CD14-positive monocyte (primary cell): Measurements from ENCODE around the gene FAM227B. TPM values are rescaled to one million over a fixed set of nuclear protein-coding genes. Genes with fewer than 3 reads are reported as not detected.

ENCODE experiments used
- DNase-seq, 3 donors: peaks; one replicate each; pipeline ENCODE4 v3.0.0-alpha.2; 2011 to 2022
- H2AFZ ChIP-seq: 2 replicates; pipeline ENCODE4 v1.6.0; 2012; ENCODE audit warnings: mild to moderate bottlenecking, low read depth, low read length, inconsistent platforms; ENCODE audit not compliant: insufficient read depth, poor library complexity, severe bottlenecking
- H3K27ac ChIP-seq, 2 donors: 1 replicate in 1 of 2; 2 replicates in 1 of 2; pipeline ENCODE4 v1.5.1; 2012 to 2013; ENCODE audit warnings: low read length in 2 of 2, control low read depth in 1 of 2, inconsistent platforms in 1 of 2, low read depth in 1 of 2, mild to moderate bottlenecking in 1 of 2
- H3K27me3 ChIP-seq, 2 donors: one replicate each; pipeline versions ENCODE4 v1.6.0 to v1.6.1; 2011 to 2013; ENCODE audit warnings: low read length in 2 of 2; ENCODE audit not compliant: control insufficient read depth in 2 of 2, insufficient read depth in 2 of 2
- H3K36me3 ChIP-seq, 2 donors: replicated peaks in 1 of 2; 1 replicate in 1 of 2; 2 replicates in 1 of 2; pipeline versions ENCODE4 v1.5.1 to v1.6.1; 2012 to 2013; ENCODE audit warnings: low read length in 2 of 2, control low read depth in 1 of 2, inconsistent platforms in 1 of 2, mild to moderate bottlenecking in 1 of 2; ENCODE audit not compliant: insufficient read depth in 2 of 2, control insufficient read depth in 1 of 2
- H3K4me1 ChIP-seq, 2 donors: 1 replicate in 1 of 2; 2 replicates in 1 of 2; pipeline versions ENCODE4 v1.5.1 to v1.6.1; 2012 to 2013; ENCODE audit warnings: low read length in 2 of 2, control low read depth in 1 of 2, inconsistent platforms in 1 of 2, mild to moderate bottlenecking in 1 of 2, moderate library complexity in 1 of 2; ENCODE audit not compliant: insufficient read depth in 2 of 2, control insufficient read depth in 1 of 2
- H3K4me2 ChIP-seq: replicated peaks from 2 replicates; pipeline ENCODE3; 2012; ENCODE audit warnings: low read length, moderate library complexity, mild to moderate bottlenecking; ENCODE audit not compliant: poor library complexity, severe bottlenecking; ENCODE audit errors: extremely low read depth
- H3K4me3 ChIP-seq, 3 experiments: fragments of 200-600 bp in 1 of 3; sonication (generic) in 1 of 3; replicated peaks in 1 of 3; 1 replicate in 2 of 3; 2 replicates in 1 of 3; pipeline ENCODE4 v1.5.1; 2011 to 2013; ENCODE audit warnings: low read length in 3 of 3, mild to moderate bottlenecking in 3 of 3, control low read depth in 2 of 3, low read depth in 2 of 3, inconsistent platforms in 1 of 3, moderate library complexity in 1 of 3
- H3K79me2 ChIP-seq: 2 replicates; pipeline ENCODE4 v1.6.0; 2012; ENCODE audit warnings: mild to moderate bottlenecking, control low read depth, inconsistent platforms, low read length, moderate library complexity; ENCODE audit not compliant: insufficient read depth
- H3K9ac ChIP-seq: 2 replicates; pipeline ENCODE4 v1.6.0; 2017; ENCODE audit warnings: low read length, mild to moderate bottlenecking; ENCODE audit not compliant: insufficient read depth, poor library complexity, severe bottlenecking
- H3K9me3 ChIP-seq, 2 donors: replicated peaks in 1 of 2; 1 replicate in 1 of 2; 2 replicates in 1 of 2; pipeline versions ENCODE4 v1.5.1 to v1.6.1; 2012 to 2013; ENCODE audit warnings: low read length in 2 of 2, control low read depth in 1 of 2; ENCODE audit not compliant: control insufficient read depth in 1 of 2, insufficient read depth in 1 of 2
- H4K20me1 ChIP-seq: 2 replicates; pipeline ENCODE4 v1.6.0; 2012; ENCODE audit warnings: mild to moderate bottlenecking, low read length, control low read depth, moderate library complexity; ENCODE audit not compliant: insufficient read depth
- H3K27ac Mint-ChIP-seq, 7 donors: one replicate each; pipeline ENCODE4 v1.8.0; 2020; ENCODE audit warnings: mild to moderate bottlenecking in 7 of 7, mixed read lengths in 7 of 7, moderate library complexity in 6 of 7, inconsistent platforms in 2 of 7
- H3K27me3 Mint-ChIP-seq, 3 donors: one replicate each; pipeline ENCODE4 v1.8.0; 2021 to 2022; ENCODE audit warnings: low read depth in 3 of 3, mild to moderate bottlenecking in 3 of 3, mixed read lengths in 3 of 3, moderate library complexity in 3 of 3, inconsistent platforms in 1 of 3
- H3K36me3 Mint-ChIP-seq, 2 donors: one replicate each; pipeline ENCODE4 v1.8.0; 2020; ENCODE audit warnings: mixed read lengths in 2 of 2, inconsistent platforms in 1 of 2, mild to moderate bottlenecking in 1 of 2
- H3K4me1 Mint-ChIP-seq: one replicate; pipeline ENCODE4 v1.8.0; 2020; ENCODE audit warnings: mild to moderate bottlenecking, mixed read lengths
- H3K4me3 Mint-ChIP-seq, 2 donors: one replicate each; pipeline ENCODE4 v1.8.0; 2020; ENCODE audit warnings: mild to moderate bottlenecking in 2 of 2, mixed read lengths in 2 of 2, moderate library complexity in 1 of 2
- H3K9me3 Mint-ChIP-seq, 7 donors: one replicate each; pipeline ENCODE4 v1.8.0; 2020 to 2022; ENCODE audit warnings: mixed read lengths in 7 of 7, mild to moderate bottlenecking in 6 of 7, moderate library complexity in 6 of 7, inconsistent platforms in 2 of 7
- CTCF ChIP-seq: fragments of 200-600 bp; IDR thresholded peaks from one replicate; pipeline ENCODE4 v1.8.0; 2022; ENCODE audit warnings: antibody characterized with exemption, mild to moderate bottlenecking
- WGBS: methylation state at CpG from one replicate; pipeline ENCODE4 v1.1.5; 2013; ENCODE audit warnings: missing lambda C conversion rate; ENCODE audit not compliant: insufficient coverage; 5-methylcytosine and 5-hydroxymethylcytosine counted together
- intact Hi-C, 2 donors: fragments of 100-400 bp; cut with micrococcal nuclease; formaldehyde crosslinking; loops; one replicate each; pipeline versions ENCODE4 v1.15.0 to v1.15.1; 2023
- polyA plus RNA-seq, 3 donors: library from polyadenylated mRNA; depleted of rRNA in 1 of 3; unstranded in 2 of 3; stranded (reverse) in 1 of 3; fragments of 300-500 nt in 2 of 3; fragments of >200 nt in 1 of 3; fragmentation: Illumina TruSeq in 2 of 3; gene quantifications; 1 replicate in 2 of 3; 2 replicates in 1 of 3; pipeline ENCODE4 v1.2.3, GENCODE V29; 2012 to 2021

The FAM227B gene
- polyA plus RNA-seq, 3 donors, result 0.28 to 0.72 (median 0.49) TPM

GRCh38 chr15:49494842-49495241, 125.8 kb downstream of the FAM227B start:
- Histone ChIP-seq H3K79me2 (no peaks in the 10 kb centered on the region), H4K20me1 (no peaks in the 10 kb centered on the region), H3K36me3 (no peaks in the 10 kb centered on the region), H3K4me1 (no peaks in the 10 kb centered on the region), H3K9ac (no peak overlapping the region), H2AFZ (no peak overlapping the region), H3K27me3 (no peaks in the 10 kb centered on the region), H3K4me3 (no peak overlapping the region), H3K4me2 (no peak overlapping the region), H3K27ac (no peak overlapping the region), H3K9me3 (no peaks in the 10 kb centered on the region)
- Mint-ChIP-seq H3K4me3 (no peak overlapping the region), H3K27me3 (peaks cover 0 to 2% (median 0%) of the 10 kb centered on the region in 3 donors), H3K4me1 (peaks cover 9% of the 10 kb centered on the region), H3K9me3 (peaks cover 0 to 3% (median 2%) of the 10 kb centered on the region in 7 donors), H3K36me3 (no peaks in the 10 kb centered on the region), H3K27ac (no peak overlapping the region)
- WGBS, result no CpG with 5 or more reads among the region's 1 CpG
- intact Hi-C loops, result no loop called here
- DNase-seq, result no peak
- no peak for TF ChIP-seq CTCF

DNA sequence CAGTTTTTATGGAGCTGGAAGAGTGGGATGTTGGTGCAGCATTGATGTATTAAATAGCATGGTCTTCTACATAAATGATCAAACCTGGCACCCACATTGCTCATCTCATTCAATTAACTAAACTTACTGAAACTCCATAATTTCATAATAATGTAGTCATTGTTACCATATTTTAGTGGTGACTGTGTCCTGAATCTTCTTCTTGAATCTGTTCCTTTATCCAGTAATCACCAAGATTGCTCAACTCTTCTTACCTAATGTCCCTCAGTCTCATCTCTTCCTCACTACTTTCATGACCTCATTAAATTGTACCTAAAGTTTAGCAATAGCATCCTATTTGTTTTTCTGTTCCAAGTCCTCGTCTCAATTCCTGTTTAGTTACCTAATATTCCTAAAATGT, 127.8 kb downstream of the FAM227B start:
- Histone ChIP-seq H3K4me3 (no peak overlapping the region), H3K4me2 (no peak overlapping the region), H4K20me1 (no peaks in the 10 kb centered on the region), H3K36me3 (no peaks in the 10 kb centered on the region), H3K9me3 (no peaks in the 10 kb centered on the region), H2AFZ (no peak overlapping the region), H3K27me3 (no peaks in the 10 kb centered on the region), H3K4me1 (no peaks in the 10 kb centered on the region), H3K9ac (no peak overlapping the region), H3K79me2 (no peaks in the 10 kb centered on the region), H3K27ac (no peak overlapping the region)
- intact Hi-C loops, result no loop called here
- H3K36me3 Mint-ChIP-seq, result no peaks in the 10 kb centered on the region
- 38% methylated on average over 1 of the region's 1 CpG for WGBS
- no peaks in the 10 kb centered on the region for H3K9me3 Mint-ChIP-seq
- TF ChIP-seq CTCF, result no peak
- peak overlapping the region in 1 of 7 donors; percentile 10 for H3K27ac Mint-ChIP-seq
- peak; percentile 25 to 81 (median 39) for DNase-seq
- peaks cover 0 to 2% (median 0%) of the 10 kb centered on the region in 3 donors for H3K27me3 Mint-ChIP-seq
- H3K4me1 Mint-ChIP-seq, result peaks cover 9% of the 10 kb centered on the region
- no peak overlapping the region for H3K4me3 Mint-ChIP-seq
